Measurements from ENCODE around the gene UBE4A.

The UBE4A gene

GRCh38 chr11:118370774-118371173 is 11.4 kb downstream of the UBE4A start:
- 0 out of 2 replicates have a peak, but pooled peaks cover 3% of the 10 kb centered on the region for H3K79me2 ChIP-seq (ENCODE audit: low read length)
- H3K9me2 ChIP-seq (replicated peaks; ENCODE audit: insufficient read depth, low read length) = no peaks in the 10 kb centered on the region
- no peak for TF ChIP-seq EZH2phosphoT487 (IDR thresholded peaks at IDR 0.05; ENCODE audit: low read length)
- TF ChIP-seq CTCF (IDR thresholded peaks at IDR 0.05; ENCODE audit: low read length) = no peak
- no peak for TF ChIP-seq EZH2 (optimal IDR thresholded peaks at IDR 0.05; ENCODE audit: low read depth, low read length)
- peaks cover 25% of the 10 kb centered on the region; the same call in 1 of the 2 replicates for H3K36me3 ChIP-seq (replicated peaks; ENCODE audit: insufficient read depth, low read length)
- no peak overlapping the region for H3K27ac ChIP-seq (ENCODE audit: low read length)
- no peak for DNase-seq
- no peaks in the 10 kb centered on the region for H3F3A ChIP-seq (ENCODE audit: insufficient read depth, low read length)
- H3K4me3 ChIP-seq (ENCODE audit: low read length) = no peak overlapping the region
- no peaks in the 10 kb centered on the region for H4K20me1 ChIP-seq (ENCODE audit: insufficient read depth, low read length)
- no peaks in the 10 kb centered on the region for H3K9me3 ChIP-seq (replicated peaks; ENCODE audit: insufficient read depth, low read length)
- H3K4me2 ChIP-seq (ENCODE audit: low read depth, low read length) = no peak overlapping the region
- H2AFZ ChIP-seq (ENCODE audit: low read length) = no peak overlapping the region
- no peaks in the 10 kb centered on the region for H3K27me3 ChIP-seq (replicated peaks; ENCODE audit: insufficient read depth, low read length)
- no peaks in the 10 kb centered on the region for H3K4me1 ChIP-seq (ENCODE audit: low read length)
- H3K9ac ChIP-seq (ENCODE audit: low read length) = no peak overlapping the region

- no peak overlapping the region for H3K4me2 ChIP-seq (ENCODE audit: low read depth, low read length)
- H3K4me3 ChIP-seq (ENCODE audit: low read length) = no peak overlapping the region
- H3K9ac ChIP-seq (ENCODE audit: low read length) = no peak overlapping the region
- H4K20me1 ChIP-seq (ENCODE audit: insufficient read depth, low read length) = no peaks in the 10 kb centered on the region
- H3K9me3 ChIP-seq (replicated peaks; ENCODE audit: insufficient read depth, low read length) = no peaks in the 10 kb centered on the region
- no peaks in the 10 kb centered on the region for H3K9me2 ChIP-seq (replicated peaks; ENCODE audit: insufficient read depth, low read length)
- H3F3A ChIP-seq (ENCODE audit: insufficient read depth, low read length) = no peaks in the 10 kb centered on the region
- H3K36me3 ChIP-seq (replicated peaks; ENCODE audit: insufficient read depth, low read length) = peaks cover 20% of the 10 kb centered on the region; the same call in 1 of the 2 replicates
- H3K79me2 ChIP-seq (ENCODE audit: low read length) = no peaks in the 10 kb centered on the region
- DNase-seq = no peak
- no peak overlapping the region for H3K27ac ChIP-seq (ENCODE audit: low read length)
- H2AFZ ChIP-seq (ENCODE audit: low read length) = no peak overlapping the region
- TF ChIP-seq CTCF (IDR thresholded peaks at IDR 0.05; ENCODE audit: low read length) = no peak
- no peak for TF ChIP-seq EZH2 (optimal IDR thresholded peaks at IDR 0.05; ENCODE audit: low read depth, low read length)
- TF ChIP-seq EZH2phosphoT487 (IDR thresholded peaks at IDR 0.05; ENCODE audit: low read length) = no peak
- no peaks in the 10 kb centered on the region for H3K4me1 ChIP-seq (ENCODE audit: low read length)
- no peaks in the 10 kb centered on the region for H3K27me3 ChIP-seq (replicated peaks; ENCODE audit: insufficient read depth, low read length)
These were observed 13.9 kb downstream of the UBE4A start for GRCh38 chr11:118373263-118373662.

- H3K79me2 ChIP-seq (ENCODE audit: low read length) = no peaks in the 10 kb centered on the region
- H3K4me2 ChIP-seq (ENCODE audit: low read depth, low read length) = no peak overlapping the region
- no peak for DNase-seq
- no peak overlapping the region for H3K9ac ChIP-seq (ENCODE audit: low read length)
- H3F3A ChIP-seq (ENCODE audit: insufficient read depth, low read length) = no peaks in the 10 kb centered on the region
- TF ChIP-seq CTCF (IDR thresholded peaks at IDR 0.05; ENCODE audit: low read length) (no peak), EZH2 (optimal IDR thresholded peaks at IDR 0.05; ENCODE audit: low read depth, low read length) (no peak), EZH2phosphoT487 (IDR thresholded peaks at IDR 0.05; ENCODE audit: low read length) (no peak)
- H2AFZ ChIP-seq (ENCODE audit: low read length) = no peak overlapping the region
- peaks cover 14% of the 10 kb centered on the region; the same call in 1 of the 2 replicates for H3K36me3 ChIP-seq (replicated peaks; ENCODE audit: insufficient read depth, low read length)
- no peaks in the 10 kb centered on the region for H3K9me3 ChIP-seq (replicated peaks; ENCODE audit: insufficient read depth, low read length)
- H3K9me2 ChIP-seq (replicated peaks; ENCODE audit: insufficient read depth, low read length) = no peaks in the 10 kb centered on the region
- H3K4me1 ChIP-seq (ENCODE audit: low read length) = no peaks in the 10 kb centered on the region
- no peaks in the 10 kb centered on the region for H4K20me1 ChIP-seq (ENCODE audit: insufficient read depth, low read length)
- H3K27me3 ChIP-seq (replicated peaks; ENCODE audit: insufficient read depth, low read length) = no peaks in the 10 kb centered on the region
- no peak overlapping the region for H3K27ac ChIP-seq (ENCODE audit: low read length)
- H3K4me3 ChIP-seq (ENCODE audit: low read length) = no peak overlapping the region
These were observed 14.5 kb downstream of the UBE4A start for GRCh38 chr11:118373871-118374270.

Measured in MM.1S (cell line).